Progenitor cell of endocrine pancreas (in vitro differentiated cells): Measurements from ENCODE around the gene VTCN1. TPM values are rescaled to one million over a fixed set of nuclear protein-coding genes. Genes with fewer than 3 reads are reported as not detected.

Experiments
- DNase-seq: peaks from one replicate; pipeline ENCODE4 v3.0.0; 2021; ENCODE audit warnings: low spot score; ENCODE audit not compliant: unreplicated experiment
- H3K27ac Mint-ChIP-seq: 2 replicates; pipeline ENCODE4 v1.8.0; 2021; ENCODE audit warnings: mild to moderate bottlenecking, moderate library complexity, mixed read lengths
- H3K27me3 Mint-ChIP-seq: 2 replicates; pipeline ENCODE4 v1.8.0; 2021; ENCODE audit warnings: mixed read lengths
- H3K36me3 Mint-ChIP-seq: 2 replicates; pipeline ENCODE4 v1.8.0; 2022; ENCODE audit warnings: mixed read lengths; ENCODE audit not compliant: insufficient read depth
- H3K4me1 Mint-ChIP-seq: 2 replicates; pipeline ENCODE4 v1.8.0; 2021; ENCODE audit warnings: low read depth, mixed read lengths
- H3K4me3 Mint-ChIP-seq: 2 replicates; pipeline ENCODE4 v1.8.0; 2021; ENCODE audit warnings: low read depth, mild to moderate bottlenecking, moderate library complexity, mixed read lengths
- H3K9me3 Mint-ChIP-seq: 2 replicates; pipeline ENCODE4 v1.8.0; 2021; ENCODE audit warnings: low read depth, mixed read lengths
- CTCF ChIP-seq: fragments of 200-600 bp; sonication (generic); IDR thresholded peaks from one replicate; pipeline ENCODE4 v1.5.0; 2021; ENCODE audit warnings: antibody characterized with exemption, mild to moderate bottlenecking; ENCODE audit not compliant: unreplicated experiment
- total RNA-seq: library from RNA; stranded (reverse); gene quantifications from 2 replicates; pipeline ENCODE4 v1.2.1, GENCODE V29; 2021

Gene VTCN1
- total RNA-seq, 1 donor from 2014 or later = 1.4 TPM

- Mint-ChIP-seq H3K36me3 (no peaks in the 10 kb centered on the region), H3K4me3 (no peak overlapping the region), H3K27me3 (no peaks in the 10 kb centered on the region), H3K4me1 (peaks cover 23% of the 10 kb centered on the region), H3K9me3 (peaks cover 9% of the 10 kb centered on the region), H3K27ac (no peak overlapping the region)
- no peak for DNase-seq
- no peak for TF ChIP-seq CTCF
Measured at GRCh38 chr1:117147341-117147831, 63.3 kb downstream of the VTCN1 start.

- peaks cover 7% of the 10 kb centered on the region for H3K9me3 Mint-ChIP-seq
- no peak for DNase-seq
- H3K4me3 Mint-ChIP-seq = no peak overlapping the region
- H3K27me3 Mint-ChIP-seq = no peaks in the 10 kb centered on the region
- TF ChIP-seq CTCF = no peak
- H3K36me3 Mint-ChIP-seq = no peaks in the 10 kb centered on the region
- H3K27ac Mint-ChIP-seq = no peak overlapping the region
- H3K4me1 Mint-ChIP-seq = peaks cover 23% of the 10 kb centered on the region
Measured at GRCh38 chr1:117146575-117147340, 64.0 kb downstream of the VTCN1 start.

- Mint-ChIP-seq H3K36me3 (no peaks in the 10 kb centered on the region), H3K27me3 (no peaks in the 10 kb centered on the region), H3K27ac (no peak overlapping the region), H3K4me1 (peaks cover 23% of the 10 kb centered on the region), H3K9me3 (peaks cover 5% of the 10 kb centered on the region), H3K4me3 (no peak overlapping the region)
- DNase-seq = no peak
- no peak for TF ChIP-seq CTCF
Measured at GRCh38 chr1:117146072-117146471, 64.7 kb downstream of the VTCN1 start.

GRCh38 chr1:117143871-117144270, 66.9 kb downstream of the VTCN1 start:
- Mint-ChIP-seq H3K4me1 (peaks cover 23% of the 10 kb centered on the region), H3K9me3 (no peaks in the 10 kb centered on the region), H3K36me3 (no peaks in the 10 kb centered on the region), H3K27ac (no peak overlapping the region), H3K4me3 (no peak overlapping the region), H3K27me3 (no peaks in the 10 kb centered on the region)
- TF ChIP-seq CTCF = no peak
- DNase-seq = no peak

- Mint-ChIP-seq H3K36me3 (no peaks in the 10 kb centered on the region), H3K9me3 (no peaks in the 10 kb centered on the region), H3K27me3 (no peaks in the 10 kb centered on the region), H3K4me1 (peaks cover 22% of the 10 kb centered on the region), H3K27ac (no peak overlapping the region), H3K4me3 (no peak overlapping the region)
- no peak for DNase-seq
- no peak for TF ChIP-seq CTCF
Measured at GRCh38 chr1:117143172-117143571, 67.6 kb downstream of the VTCN1 start.
